ENCODE results near the gene FHIT.

Gene FHIT

DNA sequence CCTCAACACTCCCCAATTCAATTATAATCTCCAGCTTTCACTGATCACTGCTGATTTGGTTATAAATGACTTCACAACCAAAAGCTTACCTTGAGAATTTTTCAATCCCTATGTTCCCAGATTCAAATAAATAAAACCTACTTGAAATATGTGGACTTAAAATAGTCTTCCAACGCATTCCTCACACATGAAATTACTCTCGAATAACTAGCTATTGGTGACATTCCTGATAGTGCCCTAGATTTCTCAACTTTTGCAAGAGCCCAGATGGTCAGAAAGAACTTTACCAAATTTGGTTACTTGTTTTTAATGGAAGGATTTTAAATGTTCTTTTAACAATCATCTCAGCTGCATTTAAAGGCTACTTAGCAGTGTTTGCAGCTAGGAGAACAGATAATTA, 605.5 kb downstream of the FHIT start:
- no peak for DNase-seq (ENCODE audit: low spot score)
- no peak for FAIRE-seq

DNA sequence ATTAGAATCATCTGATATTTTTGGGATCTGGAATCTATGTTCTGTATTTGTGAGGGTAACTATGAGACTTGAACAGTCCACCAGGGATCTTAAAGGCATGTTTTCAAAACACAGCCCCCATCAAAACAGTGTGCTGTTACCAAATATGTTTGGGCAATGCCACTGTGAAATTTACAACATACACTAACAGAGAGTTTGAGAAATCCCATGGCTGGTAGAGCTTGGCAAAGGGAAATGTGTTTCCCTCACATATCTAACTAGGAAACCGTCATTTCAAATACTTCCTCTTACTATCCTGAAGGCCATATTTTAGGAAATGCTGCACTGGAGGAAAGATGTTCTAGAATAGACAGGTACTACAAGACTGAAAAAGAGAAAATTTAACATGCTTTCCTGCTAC, 607.4 kb downstream of the FHIT start:
- no peak for FAIRE-seq
- DNase-seq (ENCODE audit: low spot score), result no peak

DNA sequence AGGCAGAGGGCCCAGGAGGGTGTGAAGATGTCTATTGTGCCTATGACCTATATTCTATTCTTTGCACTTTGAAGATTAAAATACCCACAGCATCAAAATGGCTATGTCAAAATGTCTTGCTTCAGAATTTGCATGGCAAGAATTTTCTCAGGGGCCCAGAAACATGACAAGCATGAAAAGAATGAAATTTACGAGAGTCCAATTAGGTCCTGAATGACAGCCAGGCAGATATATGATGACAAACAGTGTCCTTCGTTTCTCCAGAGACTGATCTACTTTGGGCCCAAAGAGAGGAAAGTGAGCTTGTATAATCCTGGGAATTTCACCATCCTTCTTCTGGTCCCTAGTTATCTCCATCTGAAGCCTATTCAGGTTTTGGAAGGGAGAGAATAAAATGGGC, 609.9 kb downstream of the FHIT start:
- DNase-seq (ENCODE audit: low spot score) (no peak), FAIRE-seq (no peak)

DNA sequence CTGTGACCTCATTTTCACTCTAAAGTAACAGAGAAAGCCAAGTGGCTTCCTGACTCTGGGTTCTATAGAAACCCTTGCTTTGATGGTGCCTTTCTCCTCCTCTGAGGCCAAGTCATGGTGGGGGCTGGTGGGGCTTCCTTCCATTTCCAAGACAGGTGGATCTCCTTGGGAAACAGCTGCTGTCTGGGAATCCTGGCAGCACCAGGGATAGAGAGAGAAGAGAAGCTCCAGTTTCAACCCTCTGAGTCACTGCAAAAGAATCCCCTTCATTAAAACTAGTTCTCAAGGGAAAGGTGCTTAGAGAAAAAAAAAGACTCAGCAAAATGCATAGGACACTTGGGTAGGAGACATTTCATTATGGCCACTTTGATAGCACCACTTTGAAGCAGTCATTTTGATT, 614.4 kb downstream of the FHIT start:
- FAIRE-seq (no peak), DNase-seq (ENCODE audit: low spot score) (no peak)

DNA sequence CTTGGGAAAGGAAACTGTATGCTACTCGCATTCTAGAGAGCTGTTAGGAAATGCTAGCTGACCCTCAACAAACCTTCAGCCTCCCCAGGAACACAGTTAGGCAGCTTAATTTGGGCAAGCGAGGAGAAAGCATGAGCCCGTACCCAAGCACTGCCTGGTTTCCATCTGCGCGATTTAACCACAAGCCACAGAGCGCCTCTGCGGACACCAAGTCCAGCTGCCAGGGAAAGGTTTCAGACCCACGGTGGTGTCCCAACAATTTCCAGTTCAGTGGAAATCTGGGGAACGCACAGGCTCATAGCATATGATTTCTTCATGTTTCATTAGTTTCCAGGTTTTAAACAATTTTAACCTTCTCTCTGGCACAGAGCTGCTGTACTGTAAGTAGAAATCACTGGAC, 617.6 kb downstream of the FHIT start:
- DNase-seq (ENCODE audit: low spot score), result no peak

DNA sequence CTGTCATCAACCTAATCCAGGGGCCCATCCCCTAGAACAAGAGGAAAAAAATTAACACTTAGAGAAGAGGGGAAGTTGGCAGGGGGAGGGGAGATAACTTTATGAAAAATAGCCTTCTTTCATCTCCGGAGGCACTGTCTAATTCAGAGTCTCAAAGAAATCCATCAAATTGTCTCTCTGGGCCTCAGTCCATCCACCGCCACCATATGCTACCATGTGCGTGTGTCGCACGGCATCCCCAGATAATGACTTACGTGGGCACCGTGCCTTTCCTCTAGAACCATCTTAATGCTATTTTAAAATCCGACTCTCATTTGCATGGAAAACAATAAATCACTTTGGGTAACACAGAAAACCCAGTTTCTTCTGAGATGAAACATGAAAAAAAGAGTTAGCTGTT, 619.7 kb downstream of the FHIT start:
- FAIRE-seq (no peak), DNase-seq (ENCODE audit: low spot score) (no peak)

More for the DNA sequence above, 617.6 kb downstream of the FHIT start:
- FAIRE-seq, result no peak

DNA sequence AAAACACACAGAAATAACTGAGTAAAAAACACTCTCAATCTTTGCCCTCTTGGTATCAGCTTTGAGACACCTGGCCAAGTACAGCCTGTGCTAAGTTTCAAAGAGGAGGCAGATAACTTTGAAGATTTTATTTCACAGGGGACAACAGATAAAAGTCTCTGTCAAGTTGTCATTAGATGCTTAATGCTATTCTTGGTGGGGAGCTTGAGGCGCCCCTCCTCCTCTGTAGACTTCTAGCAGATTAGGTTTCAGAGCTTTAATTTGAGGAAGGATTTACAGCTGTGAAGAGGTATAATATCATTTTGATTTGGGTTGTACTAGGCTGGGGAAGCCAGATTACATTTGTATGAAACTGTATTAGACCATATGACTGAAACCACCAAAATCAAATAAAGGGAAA, 620.3 kb downstream of the FHIT start:
- DNase-seq (ENCODE audit: low spot score) (no peak), FAIRE-seq (no peak)

DNA sequence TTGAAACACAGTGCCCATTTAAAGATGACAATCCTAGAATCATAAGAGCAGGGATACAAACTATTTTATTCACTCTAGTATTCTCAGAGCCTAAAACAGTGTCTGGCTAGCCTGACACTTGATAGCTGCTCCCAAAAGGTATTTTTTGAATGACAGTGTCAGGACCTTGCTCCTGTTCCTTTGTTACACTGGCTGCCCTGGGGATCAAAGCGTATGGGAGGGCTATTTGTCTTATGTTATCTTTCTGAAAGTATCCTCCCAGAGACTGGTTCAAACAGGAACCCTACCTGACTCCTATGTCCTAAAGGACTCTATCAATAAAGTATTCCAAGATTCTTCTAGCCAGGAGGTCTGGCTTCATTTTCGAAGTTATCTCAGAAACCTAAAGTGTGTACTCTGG, 621.4 kb downstream of the FHIT start:
- no peak for FAIRE-seq
- DNase-seq (ENCODE audit: low spot score), result no peak

DNA sequence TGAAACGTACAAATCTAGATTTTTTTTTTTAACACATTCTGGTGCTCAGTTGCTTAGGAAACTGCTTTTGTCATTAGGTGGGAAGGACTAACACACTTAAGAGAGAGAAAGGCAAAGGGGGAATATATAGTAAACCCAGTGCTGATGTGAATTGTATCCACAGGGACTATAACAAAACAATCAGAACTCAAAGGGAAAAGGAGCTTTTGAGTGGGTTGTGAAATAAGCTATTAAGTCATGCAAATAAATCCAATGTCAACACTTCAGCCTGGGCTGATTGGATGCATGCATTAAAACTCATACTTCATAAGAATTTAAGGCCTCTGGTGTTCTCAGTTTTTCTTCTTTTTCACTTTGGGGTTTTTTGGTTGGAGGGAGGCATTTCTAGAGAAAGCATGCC, 628.9 kb downstream of the FHIT start:
- DNase-seq (ENCODE audit: low spot score), result no peak
- no peak for FAIRE-seq

DNA sequence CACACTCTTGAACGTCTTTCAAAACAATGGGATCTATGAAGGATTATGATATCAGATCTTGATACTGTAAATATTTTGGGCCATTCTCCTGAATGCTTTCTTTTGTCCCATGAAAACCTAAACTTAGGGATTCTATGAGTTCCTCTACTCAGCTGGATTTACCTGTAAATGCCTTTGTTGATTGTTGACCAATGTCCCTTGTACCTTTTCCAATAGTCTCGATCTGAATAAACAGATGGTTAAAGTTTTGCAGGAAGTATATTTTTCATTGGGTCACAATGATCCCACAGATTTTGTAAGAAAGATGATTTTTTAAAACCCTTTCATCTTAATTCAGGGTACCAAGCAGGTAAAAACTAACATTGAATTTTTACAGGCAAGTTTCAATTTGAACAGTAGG, 634.1 kb downstream of the FHIT start:
- no peak for FAIRE-seq

DNA sequence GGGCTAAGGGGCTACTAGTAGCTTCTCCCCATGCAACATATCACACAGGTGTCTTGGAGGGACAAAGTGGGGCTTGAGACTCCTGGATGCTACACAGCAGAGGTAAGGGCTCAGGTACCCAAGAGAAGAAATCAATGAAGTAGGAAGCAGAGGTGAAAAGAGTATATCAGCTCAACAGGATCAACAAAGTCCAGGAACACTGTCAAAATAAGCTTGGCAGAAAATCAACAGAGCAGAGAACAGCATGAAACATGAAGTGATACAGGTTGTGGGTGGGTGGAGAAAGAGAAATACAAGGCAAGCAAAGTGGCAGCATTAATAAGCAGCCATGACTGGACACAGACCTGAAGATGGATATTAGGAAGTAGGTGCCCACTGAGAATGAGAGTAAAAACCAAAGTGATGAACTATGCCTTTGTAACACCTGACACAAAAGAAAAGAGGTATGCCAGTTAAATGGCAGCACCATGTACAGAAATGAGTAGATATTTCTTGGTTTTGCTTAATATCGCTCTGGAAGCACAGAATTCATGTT, 637.4 kb downstream of the FHIT start:
- no peak for FAIRE-seq
- no peak for DNase-seq (ENCODE audit: low spot score)

More for the DNA sequence above, 634.1 kb downstream of the FHIT start:
- DNase-seq (ENCODE audit: low spot score), result no peak

DNA sequence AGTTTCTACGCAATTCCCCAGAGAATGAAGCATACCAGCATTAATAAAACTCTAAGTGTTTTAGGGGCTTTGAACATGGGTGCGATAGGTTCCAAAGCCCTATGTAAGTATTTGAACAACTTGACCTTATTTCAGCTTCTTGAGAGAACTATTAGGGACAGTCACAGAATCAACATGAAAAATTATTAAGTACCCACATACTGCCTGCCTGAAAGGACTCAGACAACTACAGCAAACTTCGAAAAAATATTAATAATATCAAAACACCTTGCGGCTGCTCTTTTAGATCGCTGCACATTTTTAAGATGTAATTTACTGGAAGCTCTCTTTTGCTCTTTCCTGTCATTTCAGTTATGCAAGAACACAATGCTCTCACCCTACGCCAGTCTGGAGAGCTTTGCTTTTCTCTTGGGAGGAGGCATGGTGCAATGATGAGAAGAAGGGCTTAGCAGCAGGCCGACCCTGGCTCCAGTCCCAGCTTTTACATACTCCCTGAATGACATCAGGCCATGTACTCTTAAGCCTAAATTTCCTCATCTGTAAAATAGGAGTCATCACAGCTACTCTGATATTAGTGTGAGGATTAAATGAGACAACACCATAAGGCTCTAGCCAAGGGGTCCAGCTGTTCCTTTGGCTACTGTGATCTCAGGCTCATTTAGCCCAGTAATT, 640.7 kb downstream of the FHIT start:
- DNase-seq (ENCODE audit: low spot score), result no peak
- FAIRE-seq, result no peak

DNA sequence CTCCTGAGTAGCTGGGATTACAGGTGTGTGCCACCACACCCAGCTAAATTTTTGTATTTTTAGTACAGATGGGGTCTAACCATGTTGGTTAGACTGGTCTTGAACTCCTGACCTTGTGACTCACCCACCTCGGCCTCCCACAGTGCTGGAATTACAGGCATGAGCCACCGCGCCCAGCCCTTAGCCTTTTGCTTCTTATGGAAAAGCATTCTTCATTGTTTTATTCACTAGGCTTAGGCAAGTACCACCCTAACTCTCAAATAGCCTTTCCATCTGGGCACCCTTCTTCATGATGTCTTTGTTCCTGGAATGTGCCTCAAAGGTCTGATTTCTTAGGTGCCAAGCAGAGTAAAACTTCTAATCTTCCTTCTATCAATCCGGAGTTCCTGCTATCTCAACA, 641.8 kb downstream of the FHIT start:
- DNase-seq (ENCODE audit: low spot score) (no peak), FAIRE-seq (no peak)

DNA sequence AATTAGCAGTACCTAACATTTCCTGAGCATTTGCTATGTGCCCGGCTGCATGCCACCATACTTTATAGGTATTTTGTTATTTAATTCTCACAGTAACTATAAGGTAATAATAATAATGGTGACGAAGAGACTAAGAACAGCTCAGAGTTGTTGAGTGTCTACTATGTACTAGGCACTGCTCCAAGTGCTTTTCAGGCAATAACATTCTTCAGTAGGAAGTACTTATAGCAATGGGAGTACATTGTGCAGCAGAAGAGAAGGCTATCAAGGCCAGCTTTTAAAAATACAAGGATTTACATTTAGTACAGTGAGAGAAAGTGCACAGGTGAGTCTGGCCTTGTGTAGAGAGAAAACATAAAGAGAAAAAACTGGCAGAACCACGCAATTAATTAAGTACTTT, 647.4 kb downstream of the FHIT start:
- DNase-seq (ENCODE audit: low spot score) (no peak), FAIRE-seq (no peak)

DNA sequence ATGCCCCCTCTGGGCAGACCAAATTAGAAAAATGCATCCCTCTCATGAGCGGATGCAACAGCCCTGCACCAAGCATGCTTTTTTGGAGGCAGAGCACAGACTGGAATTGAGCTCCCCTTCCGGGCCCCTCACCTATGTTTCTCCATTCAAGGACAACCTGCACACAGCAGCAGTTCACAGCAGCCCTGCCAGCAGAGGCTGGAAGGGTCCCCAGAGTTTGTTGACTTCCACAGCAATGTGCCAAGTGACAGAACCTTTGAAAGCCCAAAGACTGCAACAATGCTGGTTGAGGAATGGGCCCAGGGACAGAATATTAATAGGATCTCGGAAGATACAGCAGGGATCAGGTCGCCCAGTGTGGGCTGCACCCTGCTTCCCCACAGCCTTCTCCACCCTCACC, 650.4 kb downstream of the FHIT start:
- no peak for FAIRE-seq
- no peak for DNase-seq (ENCODE audit: low spot score)

DNA sequence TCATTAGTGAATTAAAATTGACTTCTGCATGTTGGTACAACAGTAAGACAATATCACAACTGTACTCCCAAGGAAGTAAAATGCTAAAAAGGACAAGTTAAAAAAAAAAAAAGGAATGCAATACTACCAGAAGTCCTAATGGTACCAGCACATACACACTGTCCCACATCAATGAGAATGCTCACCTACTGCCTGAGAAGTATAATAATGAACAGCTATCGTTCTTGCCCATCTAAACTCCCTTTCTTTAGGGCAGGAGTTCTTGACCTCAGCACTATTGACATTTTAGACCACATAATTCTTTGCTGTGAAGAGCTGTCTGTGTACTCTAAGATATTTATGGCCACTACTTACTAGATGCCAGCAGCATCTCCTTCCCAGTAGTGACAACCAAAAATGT, 651.7 kb downstream of the FHIT start:
- DNase-seq (ENCODE audit: low spot score), result no peak
- no peak for FAIRE-seq

DNA sequence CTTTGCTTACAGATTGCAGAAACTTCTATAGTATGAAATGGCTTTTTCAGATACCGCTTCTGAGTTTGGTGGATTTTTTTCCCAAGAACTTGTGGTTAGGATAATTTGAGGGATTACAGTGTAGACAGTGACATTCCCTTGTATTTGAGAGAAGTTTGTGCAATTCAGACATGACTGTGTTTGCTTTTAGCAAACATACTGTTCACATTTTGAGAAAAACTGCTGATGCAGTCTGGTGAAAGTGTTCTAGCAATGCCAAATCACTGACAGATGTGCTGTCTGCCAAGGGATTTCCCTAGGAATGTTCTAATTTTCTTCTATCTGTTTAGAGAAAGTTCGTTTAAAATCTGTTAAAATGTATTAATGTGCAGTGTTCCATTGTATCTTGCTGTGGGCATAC, 652.6 kb downstream of the FHIT start:
- FAIRE-seq (no peak), DNase-seq (ENCODE audit: low spot score) (no peak)

DNA sequence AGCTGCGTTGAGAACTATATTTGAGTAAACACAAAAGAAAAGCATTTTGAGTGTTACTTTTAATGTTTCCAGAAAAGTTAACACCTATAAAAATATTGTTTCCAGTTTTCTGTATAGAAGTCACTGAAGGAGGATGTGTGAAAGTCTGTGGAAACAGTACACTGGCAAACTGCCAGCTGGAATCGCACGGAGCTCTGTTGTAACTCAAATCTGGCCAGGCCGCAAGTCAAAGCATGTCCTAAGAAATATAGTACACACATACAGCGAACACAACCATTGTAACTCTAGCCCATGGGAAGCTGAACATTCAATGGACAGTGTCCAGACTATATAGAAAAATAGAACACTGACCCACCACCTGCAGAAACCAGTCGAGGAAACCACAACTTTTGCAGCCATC, 657.2 kb downstream of the FHIT start:
- no peak for DNase-seq (ENCODE audit: low spot score)
- FAIRE-seq, result no peak

DNA sequence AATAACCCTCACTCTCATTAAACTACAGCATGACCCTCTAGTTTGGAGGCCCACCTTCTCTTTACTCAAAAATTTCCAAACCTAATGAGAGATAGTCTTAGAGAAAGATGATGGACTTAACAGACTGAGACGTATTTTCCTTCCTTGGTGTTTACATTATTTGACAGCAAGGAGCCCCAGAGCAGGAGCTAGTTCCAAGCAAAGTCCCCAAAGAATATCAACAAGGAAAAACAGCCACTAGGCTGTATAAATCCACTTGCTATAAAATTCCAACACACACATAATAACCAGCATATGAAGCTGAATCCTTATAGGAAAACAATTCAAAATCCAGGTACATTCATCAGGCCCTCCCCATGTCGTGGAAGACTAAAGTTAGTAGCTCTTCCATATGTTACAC, 660.0 kb downstream of the FHIT start:
- DNase-seq (ENCODE audit: low spot score), result no peak
- no peak for FAIRE-seq

DNA sequence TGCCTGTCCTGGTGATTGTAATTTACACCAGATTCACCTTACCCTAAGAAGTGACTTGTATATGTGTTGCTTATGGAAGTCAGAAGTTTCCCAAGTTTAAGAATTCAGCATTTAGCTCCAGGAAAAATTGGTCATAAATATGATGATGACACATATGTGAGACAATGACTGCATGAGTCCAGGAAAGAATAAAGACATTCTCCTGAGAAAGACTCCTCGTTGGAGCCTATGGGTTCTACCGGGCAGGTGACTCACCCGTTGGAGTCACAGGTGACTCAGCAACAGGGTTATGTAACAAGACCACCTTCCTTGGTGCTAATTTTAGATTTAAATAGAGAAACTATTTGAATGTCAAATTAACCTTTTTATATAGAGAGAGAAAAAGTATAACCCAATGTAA, 662.4 kb downstream of the FHIT start:
- FAIRE-seq (no peak), DNase-seq (ENCODE audit: low spot score) (peak; percentile 32)

DNA sequence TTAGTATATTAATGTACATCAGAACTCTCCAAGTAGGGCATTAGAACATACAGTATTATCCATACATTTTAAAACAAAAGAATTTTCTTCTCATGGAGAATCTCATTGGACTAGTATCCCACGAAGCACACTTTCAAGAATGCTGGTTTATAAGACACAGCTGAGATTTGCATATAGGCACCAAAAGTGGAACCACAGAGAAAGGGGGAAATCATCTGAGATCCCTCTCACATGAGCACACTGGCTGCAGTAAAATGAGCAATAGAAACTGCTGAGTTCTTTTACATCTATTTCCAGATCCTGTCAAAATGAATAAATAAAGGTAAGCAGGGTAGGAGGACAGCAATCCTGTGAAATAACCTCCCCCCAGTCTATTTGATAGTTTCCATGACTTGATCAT, 665.3 kb downstream of the FHIT start:
- DNase-seq (ENCODE audit: low spot score) (no peak), FAIRE-seq (no peak)

DNA sequence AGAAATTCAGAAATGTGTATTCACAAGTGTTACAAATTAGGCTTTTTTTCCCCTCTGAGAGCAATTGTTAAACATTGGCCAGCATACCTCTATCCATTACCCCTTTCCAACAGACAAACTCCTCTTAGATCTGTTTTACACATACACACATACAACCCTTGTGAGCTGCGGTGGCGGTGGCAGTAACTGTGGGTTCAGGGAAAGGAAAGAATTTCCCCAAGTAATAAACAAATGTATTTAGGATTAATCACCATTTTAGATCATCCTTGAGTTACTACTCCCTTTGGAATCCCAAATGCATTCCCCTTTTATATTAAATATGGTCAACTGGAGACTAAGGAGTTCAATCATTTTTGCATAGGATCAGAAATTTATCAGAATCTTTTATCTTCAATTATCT, 667.0 kb downstream of the FHIT start:
- DNase-seq (ENCODE audit: low spot score), result no peak
- no peak for FAIRE-seq

DNA sequence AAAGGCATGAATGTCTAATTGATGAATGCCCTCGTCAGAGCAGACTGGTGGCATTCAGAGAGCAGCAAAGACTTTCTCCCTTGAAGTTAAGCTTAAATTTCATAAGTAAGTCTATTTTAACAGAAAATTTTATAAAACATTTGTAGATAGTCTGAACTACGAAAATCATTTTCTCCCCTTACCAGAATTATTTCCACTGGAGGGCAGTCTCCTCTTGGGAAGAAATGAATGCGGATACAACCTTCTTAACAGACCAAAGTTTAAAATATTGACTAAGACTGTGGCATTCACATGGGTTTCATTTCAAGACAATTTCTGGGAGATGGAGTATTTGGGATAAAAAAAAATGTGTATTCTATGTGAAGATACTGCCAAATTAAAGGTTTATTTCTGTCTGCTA, 669.0 kb downstream of the FHIT start:
- FAIRE-seq (no peak), DNase-seq (ENCODE audit: low spot score) (no peak)

DNA sequence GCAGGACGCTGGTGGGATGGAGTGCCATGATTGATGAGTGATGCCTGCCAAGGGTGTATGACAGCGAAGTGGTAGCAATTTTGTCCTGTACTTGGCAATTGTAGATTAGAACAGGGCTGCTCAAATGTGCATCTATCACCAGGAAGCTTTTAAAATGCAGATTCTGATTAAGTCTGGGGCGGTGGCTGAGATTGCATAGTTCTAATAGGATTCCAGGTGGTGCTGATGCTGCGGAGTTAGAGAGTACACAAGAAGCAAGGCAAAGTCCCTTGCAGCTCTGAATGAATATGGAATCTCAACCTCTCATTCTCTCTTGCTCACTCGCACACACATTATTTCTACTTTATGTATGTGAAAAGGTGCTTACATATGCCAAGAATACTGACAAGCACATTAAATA, 670.4 kb downstream of the FHIT start:
- FAIRE-seq, result no peak
- DNase-seq (ENCODE audit: low spot score), result no peak

Measured in RCC 7860 (cell line).